Transverse colon (tissue), 4 donors: ENCODE measurements around the gene RPA1.
A peak's percentile ranks its signal among the peaks of the same experiment; 100 is the strongest.

Experiments
- CTCF ChIP-seq, 5 experiments: fragments of 200-600 bp in 3 of 5; fragments of 450-650 bp in 2 of 5; sonication (generic) in 3 of 5; IDR thresholded peaks; 1 replicate in 2 of 5; 2 replicates in 3 of 5; pipeline ENCODE4 v1.5.1; 2016 to 2017; ENCODE audit warnings: antibody characterized with exemption in 5 of 5, inconsistent platforms in 3 of 5, mild to moderate bottlenecking in 2 of 5, moderate library complexity in 1 of 5
- POLR2A ChIP-seq: fragments of 450-650 bp; IDR thresholded peaks from one replicate; pipeline ENCODE4 v1.6.1; 2016; ENCODE audit warnings: antibody characterized with exemption, mild to moderate bottlenecking, moderate library complexity
- POLR2AphosphoS5 ChIP-seq, 3 donors: sonication (generic); formaldehyde crosslinking; IDR thresholded peaks; one replicate each; pipeline ENCODE4 v1.6.1; 2016; ENCODE audit warnings: antibody characterized with exemption in 3 of 3

- TF ChIP-seq CTCF (IDR thresholded peaks at IDR 0.05): no peak
- peak; percentile 61 to 87 (median 78) for TF ChIP-seq POLR2AphosphoS5 (IDR thresholded peaks at IDR 0.05)
- TF ChIP-seq POLR2A: peak; percentile 47
Measured at GRCh38 chr17:1787301-1787902, 42.4 kb upstream of the RPA1 start.
